Activated CD8-positive, alpha-beta T cell treated with anti-CD3 and anti-CD28 coated beads for 36 hours (primary cell): ENCODE measurements around the gene PCP2. TPM values are rescaled to one million over a fixed set of nuclear protein-coding genes. Genes with fewer than 3 reads are reported as not detected.

Experiments used
- ATAC-seq: fragments of 200-7000 bp; cut with Tn5 transposase; one replicate; pipeline ENCODE4 v1.10.0; 2021; ENCODE audit warnings: mild to moderate bottlenecking, moderate library complexity
- CTCF ChIA-PET: fragments of 350-600 bp; sonication (Branson Sonifier 250); formaldehyde crosslinking; loops from one replicate; lab custom pipeline; 2021; ENCODE audit warnings: antibody characterized with exemption; lab: Charles Lee
- POLR2A ChIA-PET: fragments of 350-600 bp; sonication (Branson Sonifier 250); formaldehyde crosslinking; loops from one replicate; lab custom pipeline; 2021; ENCODE audit warnings: antibody characterized with exemption; lab: Charles Lee
- DNase-seq: peaks from one replicate; pipeline ENCODE4 v3.0.0-alpha.2; 2020
- H3K27ac Mint-ChIP-seq: one replicate; pipeline ENCODE4 v1.8.0; 2021; ENCODE audit warnings: mild to moderate bottlenecking, mixed read lengths
- H3K27me3 Mint-ChIP-seq: one replicate; pipeline ENCODE4 v1.8.0; 2021; ENCODE audit warnings: mixed read lengths
- H3K36me3 Mint-ChIP-seq: one replicate; pipeline ENCODE4 v1.8.0; 2021; ENCODE audit warnings: low read depth, mixed read lengths
- H3K4me1 Mint-ChIP-seq: one replicate; pipeline ENCODE4 v1.8.0; 2021; ENCODE audit warnings: low read depth, mixed read lengths
- H3K4me3 Mint-ChIP-seq: one replicate; pipeline ENCODE4 v1.8.0; 2021; ENCODE audit warnings: mild to moderate bottlenecking, moderate library complexity, mixed read lengths
- H3K9me3 Mint-ChIP-seq: one replicate; pipeline ENCODE4 v1.8.0; 2021; ENCODE audit warnings: mixed read lengths
- CTCF ChIP-seq: fragments of 200-600 bp; IDR thresholded peaks from one replicate; pipeline ENCODE4 v1.8.0; 2022; ENCODE audit warnings: antibody characterized with exemption, mild to moderate bottlenecking
- intact Hi-C: fragments of 100-400 bp; cut with micrococcal nuclease; formaldehyde crosslinking; loops from one replicate; pipeline ENCODE4 v1.10.0; 2022
- total RNA-seq, 2 experiments: library from RNA; stranded (reverse); gene quantifications; one replicate each; pipeline ENCODE4 v1.2.3, GENCODE V29; 2021

PCP2 gene
- total RNA-seq, 2 experiments from 2014 or later, result 4.0 to 4.8 TPM

DNA sequence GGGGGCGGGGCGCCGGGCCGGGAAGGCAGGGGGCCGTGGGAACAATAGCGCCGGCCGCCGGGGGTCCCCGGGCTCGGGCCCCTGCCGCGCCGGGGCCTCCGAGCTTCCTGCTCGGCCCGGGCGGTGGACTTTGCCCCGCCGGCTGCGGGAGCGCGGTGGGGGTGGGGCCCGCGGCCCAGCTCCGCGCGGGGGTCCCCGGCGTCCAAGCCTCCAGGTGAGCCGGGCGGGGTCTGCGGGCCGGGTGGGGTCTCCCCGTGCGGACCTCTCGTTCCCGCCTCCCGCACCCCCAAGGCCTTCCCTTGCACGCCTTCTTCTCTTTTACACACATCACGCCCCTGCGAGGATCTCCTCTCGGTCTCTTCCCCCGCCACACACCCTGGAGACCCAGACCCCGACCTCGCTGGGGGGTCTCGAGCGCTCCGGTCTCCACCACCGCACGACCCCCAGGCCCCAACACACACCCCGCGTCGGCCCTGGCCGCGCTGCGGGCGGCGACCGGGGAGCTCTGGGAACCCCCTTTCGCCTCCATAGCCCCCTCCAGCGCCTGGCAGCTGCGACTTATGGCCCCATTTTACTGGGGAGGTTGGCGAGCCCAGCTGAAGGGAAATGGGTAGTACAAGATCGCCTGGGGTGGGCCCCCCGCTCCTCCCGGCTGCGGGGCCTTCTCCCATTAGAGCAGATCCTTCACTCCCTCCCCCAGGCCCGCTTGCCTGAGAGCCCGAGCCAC, 37.1 kb downstream of the PCP2 start:
- peaks cover 3% of the 10 kb centered on the region for H3K9me3 Mint-ChIP-seq
- intact Hi-C loops, result no loop called here
- ATAC-seq (no peak), DNase-seq (peak; percentile 22)
- POLR2A ChIA-PET, result interaction anchor here (0.6 to 0.9 kb wide), 4 partner anchors 33 to 255 kb away, joined by 3 read pairs; partner anchors contain the start of genes PET100 and XAB2
- peak; percentile 15 for TF ChIP-seq CTCF
- peaks cover 7% of the 10 kb centered on the region for H3K4me1 Mint-ChIP-seq
- CTCF ChIA-PET, result interaction anchor here (1.0 to 2.5 kb wide), 3 partner anchors 11 to 85 kb away, joined by 3 to 17 read pairs (median 10); partner anchors contain the start of gene TRAPPC5
- no peak overlapping the region for H3K27ac Mint-ChIP-seq
- H3K36me3 Mint-ChIP-seq, result no peaks in the 10 kb centered on the region
- H3K27me3 Mint-ChIP-seq, result peaks cover 30% of the 10 kb centered on the region
- H3K4me3 Mint-ChIP-seq, result peak overlapping the region; percentile 56

DNA sequence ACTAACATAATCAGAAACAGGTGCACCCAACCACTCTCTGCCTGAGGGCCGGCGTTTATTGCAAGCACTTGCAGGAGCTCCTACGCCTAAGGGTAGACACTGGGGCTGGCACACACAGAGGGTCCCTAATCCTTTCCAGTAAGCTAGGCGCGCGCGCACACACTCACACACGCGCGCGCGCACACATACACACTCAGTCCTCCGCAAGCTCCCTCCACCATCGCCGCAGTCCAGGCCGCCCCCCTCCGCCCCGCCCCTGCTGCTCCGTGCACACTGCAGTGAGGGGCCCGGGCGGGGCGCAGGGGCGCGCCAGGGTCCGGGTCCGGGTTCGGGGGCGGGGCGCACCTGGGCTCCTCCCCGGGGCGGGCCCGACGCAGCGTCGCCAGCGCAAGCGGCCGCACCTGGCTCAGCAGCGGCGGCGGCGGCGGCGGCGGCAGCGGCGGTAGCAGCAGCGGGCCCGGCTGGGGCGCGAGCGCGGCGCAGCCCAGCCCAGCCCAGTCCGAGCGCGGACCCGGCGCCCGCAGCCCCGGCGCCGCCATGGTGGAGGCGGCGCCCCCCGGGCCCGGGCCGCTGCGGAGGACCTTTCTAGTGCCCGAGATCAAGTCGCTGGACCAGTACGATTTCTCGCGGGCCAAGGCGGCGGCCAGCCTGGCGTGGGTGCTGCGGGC, 37.9 kb downstream of the PCP2 start, which contains the start of gene CAMSAP3:
Gene CAMSAP3, plus strand, starts transcription at position 398 of the 668 bp plus-strand sequence. Its CDS starts 140 bp downstream, at position 538.
- Mint-ChIP-seq H3K9me3 (no peaks in the 10 kb centered on the region), H3K36me3 (no peaks in the 10 kb centered on the region), H3K4me3 (peak within 1 kb of the TSS; percentile 64), H3K27ac (no peak within 1 kb of the TSS), H3K27me3 (peaks cover 30% of the 10 kb centered on the region), H3K4me1 (peaks cover 6% of the 10 kb centered on the region)
- TF ChIP-seq CTCF, result no peak
- ChIA-PET CTCF (no interaction called here), POLR2A (interaction anchor here (0.6 kb wide), 1 partner anchor 36 kb away, joined by 3 read pairs; no protein-coding TSS in a partner anchor)
- DNase-seq (peak; percentile 48), ATAC-seq (peak; percentile 90)
- intact Hi-C loops, result no loop called here

DNA sequence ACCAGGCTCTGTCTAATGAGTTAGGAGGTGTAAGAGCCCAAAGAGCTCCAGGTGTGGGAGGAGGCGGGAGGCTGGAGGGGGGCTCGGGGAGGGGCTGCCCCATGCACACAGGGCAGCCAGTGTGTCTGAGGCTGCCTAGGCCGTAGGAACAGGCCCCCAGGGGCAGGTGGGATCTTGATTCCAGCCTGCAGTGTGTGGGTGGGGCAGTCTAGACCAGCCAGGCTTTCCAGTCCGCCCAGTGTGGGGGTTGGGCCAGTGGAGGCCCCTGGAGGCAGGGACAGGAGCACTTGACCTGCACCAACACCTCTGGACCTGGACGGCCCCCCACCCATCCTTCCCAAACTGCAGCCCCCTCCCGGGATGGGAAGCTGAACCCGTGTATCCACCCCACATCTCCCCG, 43.3 kb downstream of the PCP2 start:
- no peak for ATAC-seq
- Mint-ChIP-seq H3K36me3 (no peaks in the 10 kb centered on the region), H3K9me3 (no peaks in the 10 kb centered on the region), H3K27me3 (peaks cover 13% of the 10 kb centered on the region), H3K27ac (no peak overlapping the region), H3K4me1 (peaks cover 2% of the 10 kb centered on the region), H3K4me3 (no peak overlapping the region)
- DNase-seq, result no peak
- intact Hi-C loops, result no loop called here
- CTCF ChIA-PET, result interaction anchor here (1.1 to 1.3 kb wide), 2 partner anchors 22 to 223 kb away, joined by 3 read pairs; no protein-coding TSS in a partner anchor
- no peak for TF ChIP-seq CTCF
- POLR2A ChIA-PET, result no interaction called here

GRCh38 chr19:7589822-7590221, 43.7 kb downstream of the PCP2 start:
- Mint-ChIP-seq H3K27me3 (peaks cover 11% of the 10 kb centered on the region), H3K36me3 (no peaks in the 10 kb centered on the region), H3K4me1 (no peaks in the 10 kb centered on the region), H3K27ac (no peak overlapping the region), H3K4me3 (no peak overlapping the region), H3K9me3 (no peaks in the 10 kb centered on the region)
- no peak for ATAC-seq
- no peak for TF ChIP-seq CTCF
- CTCF ChIA-PET, result interaction anchor here (1.1 to 1.3 kb wide), 2 partner anchors 22 to 223 kb away, joined by 3 read pairs; no protein-coding TSS in a partner anchor
- intact Hi-C loops, result no loop called here
- DNase-seq, result no peak
- POLR2A ChIA-PET, result no interaction called here
